Testis (tissue), 2 donors: ENCODE results near the gene SSBP3.
"Not testable (repeated sequence)": the region's sequence is repeated elsewhere in the genome, so short reads cannot be mapped to it uniquely, and the experiment has no call there.

ENCODE experiments used
- POLR2A ChIP-seq: fragments of 450-650 bp; IDR thresholded peaks from one replicate; pipeline ENCODE4 v1.6.1; 2017; ENCODE audit warnings: antibody characterized with exemption, mild to moderate bottlenecking, moderate library complexity
- TF ChIP-seq, protein P1 (sequence below), 3 experiments: fragments of 450-650 bp in 2 of 3; fragments of 200-600 bp in 1 of 3; sonication (generic) in 1 of 3; IDR thresholded peaks; one replicate each; pipeline ENCODE4 v1.5.1; 2016 to 2019; ENCODE audit warnings: antibody characterized with exemption in 3 of 3, mild to moderate bottlenecking in 2 of 3, moderate library complexity in 1 of 3

DNA sequence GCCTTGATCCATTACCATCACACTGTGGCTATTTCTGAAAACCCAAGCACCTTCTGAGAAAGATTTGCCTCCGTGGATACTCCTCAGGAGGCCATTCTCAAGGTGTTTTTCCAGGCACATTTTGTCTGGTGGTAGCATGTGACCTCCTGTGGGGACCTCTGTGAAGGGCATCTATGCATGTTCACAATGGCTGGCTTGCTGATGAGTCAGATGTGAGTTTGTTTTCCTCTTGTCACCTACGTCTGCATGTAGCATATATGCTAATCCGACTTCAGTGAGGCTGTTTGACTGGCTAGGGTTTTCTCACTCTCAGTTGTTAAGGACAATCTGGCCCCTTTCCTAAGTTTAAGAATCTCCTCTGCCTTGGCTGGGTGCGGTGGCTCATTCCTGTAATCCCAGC, 198.3 kb downstream of the SSBP3 start:
- TF ChIP-seq, protein P1, sequence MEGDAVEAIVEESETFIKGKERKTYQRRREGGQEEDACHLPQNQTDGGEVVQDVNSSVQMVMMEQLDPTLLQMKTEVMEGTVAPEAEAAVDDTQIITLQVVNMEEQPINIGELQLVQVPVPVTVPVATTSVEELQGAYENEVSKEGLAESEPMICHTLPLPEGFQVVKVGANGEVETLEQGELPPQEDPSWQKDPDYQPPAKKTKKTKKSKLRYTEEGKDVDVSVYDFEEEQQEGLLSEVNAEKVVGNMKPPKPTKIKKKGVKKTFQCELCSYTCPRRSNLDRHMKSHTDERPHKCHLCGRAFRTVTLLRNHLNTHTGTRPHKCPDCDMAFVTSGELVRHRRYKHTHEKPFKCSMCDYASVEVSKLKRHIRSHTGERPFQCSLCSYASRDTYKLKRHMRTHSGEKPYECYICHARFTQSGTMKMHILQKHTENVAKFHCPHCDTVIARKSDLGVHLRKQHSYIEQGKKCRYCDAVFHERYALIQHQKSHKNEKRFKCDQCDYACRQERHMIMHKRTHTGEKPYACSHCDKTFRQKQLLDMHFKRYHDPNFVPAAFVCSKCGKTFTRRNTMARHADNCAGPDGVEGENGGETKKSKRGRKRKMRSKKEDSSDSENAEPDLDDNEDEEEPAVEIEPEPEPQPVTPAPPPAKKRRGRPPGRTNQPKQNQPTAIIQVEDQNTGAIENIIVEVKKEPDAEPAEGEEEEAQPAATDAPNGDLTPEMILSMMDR (IDR thresholded peaks at IDR 0.05): not testable (repeated sequence)
- not testable (repeated sequence) for TF ChIP-seq POLR2A
